ENCODE data around the gene TIPARP. TPM values are rescaled to one million over a fixed set of nuclear protein-coding genes. Genes with fewer than 3 reads are reported as not detected.

TIPARP gene
- total and polyA plus RNA-seq, 7 donors = 12.2 to 42.8 (median 25.8) TPM

DNA sequence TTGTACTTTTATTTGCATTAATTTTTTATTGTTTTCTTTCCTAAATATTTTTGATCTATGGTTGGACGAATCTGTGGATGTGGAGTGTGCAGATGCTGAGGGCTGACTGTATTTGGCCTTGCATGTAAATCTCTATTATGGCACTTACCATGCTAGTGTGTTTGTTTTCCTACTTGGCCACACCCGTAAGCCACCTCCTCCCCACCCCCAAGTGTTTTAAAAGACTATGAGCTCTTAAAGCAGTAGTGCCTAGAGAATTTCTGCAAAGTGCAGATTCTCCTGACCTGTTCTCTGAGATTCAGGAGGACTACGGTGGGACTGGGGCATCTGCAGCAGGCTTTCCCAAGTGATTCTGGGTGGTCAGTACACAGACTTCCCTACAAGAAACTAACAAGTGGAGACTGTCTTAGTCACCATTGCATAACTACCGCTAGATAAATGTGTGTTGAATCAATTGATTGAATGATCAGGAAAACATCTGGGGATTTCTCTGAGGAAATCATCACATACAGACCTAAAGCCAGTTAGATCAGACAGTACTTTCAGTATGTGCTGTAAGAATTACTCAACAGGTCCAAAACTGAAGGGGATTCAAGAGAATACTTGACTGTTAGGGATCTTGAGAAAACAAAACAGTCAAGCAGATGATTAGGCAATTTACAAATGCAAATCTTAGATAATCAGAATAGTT is 6.2 kb upstream of the TIPARP start:
- Histone ChIP-seq H3K4me1 (no peaks in the 10 kb centered on the region), H3K27ac (no peak overlapping the region), H3K27me3 (no peaks in the 10 kb centered on the region), H3K36me3 (no peaks in the 10 kb centered on the region), H3K4me3 (no peak overlapping the region), H3K9me3 (no peaks in the 10 kb centered on the region)
- TF ChIP-seq POLR2A (IDR thresholded peaks at IDR 0.05) (no peak), EP300 (IDR thresholded peaks at IDR 0.05) (no peak), POLR2AphosphoS5 (IDR thresholded peaks at IDR 0.05) (no peak)
- TF ChIP-seq, protein P1, sequence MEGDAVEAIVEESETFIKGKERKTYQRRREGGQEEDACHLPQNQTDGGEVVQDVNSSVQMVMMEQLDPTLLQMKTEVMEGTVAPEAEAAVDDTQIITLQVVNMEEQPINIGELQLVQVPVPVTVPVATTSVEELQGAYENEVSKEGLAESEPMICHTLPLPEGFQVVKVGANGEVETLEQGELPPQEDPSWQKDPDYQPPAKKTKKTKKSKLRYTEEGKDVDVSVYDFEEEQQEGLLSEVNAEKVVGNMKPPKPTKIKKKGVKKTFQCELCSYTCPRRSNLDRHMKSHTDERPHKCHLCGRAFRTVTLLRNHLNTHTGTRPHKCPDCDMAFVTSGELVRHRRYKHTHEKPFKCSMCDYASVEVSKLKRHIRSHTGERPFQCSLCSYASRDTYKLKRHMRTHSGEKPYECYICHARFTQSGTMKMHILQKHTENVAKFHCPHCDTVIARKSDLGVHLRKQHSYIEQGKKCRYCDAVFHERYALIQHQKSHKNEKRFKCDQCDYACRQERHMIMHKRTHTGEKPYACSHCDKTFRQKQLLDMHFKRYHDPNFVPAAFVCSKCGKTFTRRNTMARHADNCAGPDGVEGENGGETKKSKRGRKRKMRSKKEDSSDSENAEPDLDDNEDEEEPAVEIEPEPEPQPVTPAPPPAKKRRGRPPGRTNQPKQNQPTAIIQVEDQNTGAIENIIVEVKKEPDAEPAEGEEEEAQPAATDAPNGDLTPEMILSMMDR (IDR thresholded peaks at IDR 0.05) = no peak
- intact Hi-C loops (cut with DNase I) = no loop called here
- DNase-seq = no peak
- WGBS, 2 donors = 16 to 49% methylated on average over 4 of the region's 4 CpGs

- H3K4me1 ChIP-seq = peaks cover 0 to 5% (median 0%) of the 10 kb centered on the region in 4 donors
- DNase-seq = no peak
- intact Hi-C loops (cut with DNase I) = loop anchor here (5.0 kb wide), 2 partner anchors 63 to 567 kb away; no protein-coding TSS in a partner anchor
- TF ChIP-seq, protein P1 (IDR thresholded peaks at IDR 0.05) = no peak
- TF ChIP-seq POLR2A (IDR thresholded peaks at IDR 0.05) (no peak), POLR2AphosphoS5 (IDR thresholded peaks at IDR 0.05) (no peak), EP300 (IDR thresholded peaks at IDR 0.05) (no peak)
- WGBS, 2 donors = 22 to 73% methylated on average over 2 of the region's 2 CpGs
- no peak overlapping the region for H3K27ac ChIP-seq
- no peaks in the 10 kb centered on the region for H3K27me3 ChIP-seq
- H3K36me3 ChIP-seq = no peaks in the 10 kb centered on the region
- no peak overlapping the region for H3K4me3 ChIP-seq
- no peaks in the 10 kb centered on the region for H3K9me3 ChIP-seq
Observed at GRCh38 chr3:156670077-156670476, 4.3 kb upstream of the TIPARP start.

GRCh38 chr3:156670652-156671051 is 3.7 kb upstream of the TIPARP start:
- intact Hi-C loops (cut with DNase I) = loop anchor here (5.0 kb wide), 2 partner anchors 63 to 567 kb away; no protein-coding TSS in a partner anchor
- H3K9me3 ChIP-seq = no peaks in the 10 kb centered on the region
- DNase-seq = no peak
- no peak overlapping the region for H3K27ac ChIP-seq
- H3K4me1 ChIP-seq = peaks cover 0 to 5% (median 0%) of the 10 kb centered on the region in 4 donors
- WGBS, 2 donors = 73 to 84% methylated on average over 4 of the region's 4 CpGs
- no peaks in the 10 kb centered on the region for H3K36me3 ChIP-seq
- no peaks in the 10 kb centered on the region for H3K27me3 ChIP-seq
- no peak for TF ChIP-seq POLR2A (IDR thresholded peaks at IDR 0.05)
- TF ChIP-seq, protein P1 (IDR thresholded peaks at IDR 0.05) = no peak
- no peak for TF ChIP-seq EP300 (IDR thresholded peaks at IDR 0.05)
- no peak for TF ChIP-seq POLR2AphosphoS5 (IDR thresholded peaks at IDR 0.05)
- H3K4me3 ChIP-seq = no peak overlapping the region

DNA sequence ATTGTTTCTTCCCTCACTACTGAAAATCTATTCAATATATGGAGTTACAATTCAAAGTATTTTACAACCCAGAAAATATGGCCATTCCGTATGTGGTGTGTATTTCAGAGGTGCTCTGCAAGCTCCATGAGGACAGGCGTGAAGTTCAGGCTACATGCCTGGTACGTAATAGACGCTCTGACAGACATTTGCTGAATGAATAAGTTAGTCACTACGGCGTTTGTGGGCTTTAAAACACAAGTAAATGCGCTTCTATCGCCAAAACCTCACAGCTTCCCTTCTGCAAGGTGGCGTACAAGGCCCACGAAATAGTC is 701 bp upstream of the TIPARP start:
- Histone ChIP-seq H3K4me1 (peaks cover 0 to 32% (median 26%) of the 10 kb centered on the region in 4 donors), H3K27ac (peak overlapping the region; percentile 96 to 98 (median 98)), H3K27me3 (no peaks in the 10 kb centered on the region), H3K36me3 (peaks cover 0 to 11% (median 3%) of the 10 kb centered on the region in 4 donors), H3K9me3 (no peaks in the 10 kb centered on the region), H3K4me3 (peak overlapping the region; percentile 32 to 87 (median 68))
- no peak for DNase-seq
- intact Hi-C loops (cut with DNase I) = loop anchor here (1.0 to 5.0 kb wide), 7 partner anchors 66 to 564 kb away; partner anchors contain the start of gene SSR3
- WGBS, 2 donors = 2 to 10% methylated on average over 10 of the region's 10 CpGs
- TF ChIP-seq POLR2AphosphoS5 (IDR thresholded peaks at IDR 0.05) (no peak), POLR2A (IDR thresholded peaks at IDR 0.05) (no peak), EP300 (IDR thresholded peaks at IDR 0.05) (no peak)
- TF ChIP-seq, protein P1 (IDR thresholded peaks at IDR 0.05) = no peak

Measured in sigmoid colon (tissue), 7 donors.